SKM-1 treated with dmso at 0.1 percent for 144 hours (cell line): ENCODE results near the gene OTUB2.

Experiments
- DNase-seq: peaks from one replicate; lab custom pipeline; 2025; ENCODE audit not compliant: unreplicated experiment; lab: John Stamatoyannopoulos, UW

OTUB2 gene

GRCh38 chr14:94020267-94020666, 5.9 kb upstream of the OTUB2 start:
- DNase-seq, result no peak

GRCh38 chr14:94021001-94021400, 5.1 kb upstream of the OTUB2 start:
- no peak for DNase-seq

- DNase-seq, result no peak
Measured at GRCh38 chr14:94021416-94022157, 4.6 kb upstream of the OTUB2 start.

GRCh38 chr14:94022532-94023411, 3.4 kb upstream of the OTUB2 start:
- DNase-seq, result no peak

- no peak for DNase-seq
Measured at GRCh38 chr14:94024549-94024948, 1.6 kb upstream of the OTUB2 start.

GRCh38 chr14:94025720-94026119, 420 bp upstream of the OTUB2 start:
- no peak for DNase-seq

GRCh38 chr14:94026889-94027469, 839 bp downstream of the OTUB2 start:
- DNase-seq, result no peak

- no peak for DNase-seq
Measured at GRCh38 chr14:94027566-94028449, 1.7 kb downstream of the OTUB2 start.

GRCh38 chr14:94028450-94028826, 2.3 kb downstream of the OTUB2 start:
- DNase-seq, result peak; percentile 28

GRCh38 chr14:94029265-94029664, 3.1 kb downstream of the OTUB2 start:
- peak; percentile 29 for DNase-seq

- DNase-seq, result no peak
Measured at GRCh38 chr14:94029671-94030203, 3.6 kb downstream of the OTUB2 start.

GRCh38 chr14:94030571-94030970, 4.4 kb downstream of the OTUB2 start:
- no peak for DNase-seq

GRCh38 chr14:94031161-94031882, 5.2 kb downstream of the OTUB2 start:
- DNase-seq, result no peak

- no peak for DNase-seq
Measured at GRCh38 chr14:94031883-94032279, 5.7 kb downstream of the OTUB2 start.

GRCh38 chr14:94034886-94035285, 8.7 kb downstream of the OTUB2 start:
- no peak for DNase-seq

- peak; percentile 18 for DNase-seq
Measured at GRCh38 chr14:94036313-94037167, 10.4 kb downstream of the OTUB2 start.

GRCh38 chr14:94037954-94038353, 11.8 kb downstream of the OTUB2 start:
- DNase-seq, result no peak

- DNase-seq, result no peak
Measured at GRCh38 chr14:94038510-94038909, 12.4 kb downstream of the OTUB2 start.
